Measurements from ENCODE around the gene ARHGAP10.

The ARHGAP10 gene

GRCh38 chr4:148093065-148093464, 361.2 kb downstream of the ARHGAP10 start:
- no peak for DNase-seq (ENCODE audit: low read depth in 2 of 2)

GRCh38 chr4:148094149-148094548, 362.3 kb downstream of the ARHGAP10 start:
- DNase-seq (ENCODE audit: low read depth in 2 of 2), result no peak

- DNase-seq (ENCODE audit: low read depth in 2 of 2), result no peak
Observed at GRCh38 chr4:148095346-148095923, 363.5 kb downstream of the ARHGAP10 start.

- no peak for DNase-seq (ENCODE audit: low read depth in 2 of 2)
Observed at GRCh38 chr4:148097801-148098200, 365.9 kb downstream of the ARHGAP10 start.

- no peak for DNase-seq (ENCODE audit: low read depth in 2 of 2)
Observed at GRCh38 chr4:148101235-148101634, 369.3 kb downstream of the ARHGAP10 start.

GRCh38 chr4:148101790-148102189, 369.9 kb downstream of the ARHGAP10 start:
- no peak for DNase-seq (ENCODE audit: low read depth in 2 of 2)

- no peak for DNase-seq (ENCODE audit: low read depth in 2 of 2)
Observed at GRCh38 chr4:148103597-148104355, 371.9 kb downstream of the ARHGAP10 start.

- DNase-seq (ENCODE audit: low read depth in 2 of 2), result no peak
Observed at GRCh38 chr4:148108766-148109165, 376.9 kb downstream of the ARHGAP10 start.

GRCh38 chr4:148109216-148109615, 377.3 kb downstream of the ARHGAP10 start:
- no peak for DNase-seq (ENCODE audit: low read depth in 2 of 2)

GRCh38 chr4:148110169-148110568, 378.3 kb downstream of the ARHGAP10 start:
- DNase-seq (ENCODE audit: low read depth in 2 of 2), result no peak

GRCh38 chr4:148112231-148112982, 380.5 kb downstream of the ARHGAP10 start:
- DNase-seq (ENCODE audit: low read depth in 2 of 2), result no peak

- no peak for DNase-seq (ENCODE audit: low read depth in 2 of 2)
Observed at GRCh38 chr4:148114436-148114835, 382.5 kb downstream of the ARHGAP10 start.

- no peak for DNase-seq (ENCODE audit: low read depth in 2 of 2)
Observed at GRCh38 chr4:148116264-148116663, 384.4 kb downstream of the ARHGAP10 start.

- no peak for DNase-seq (ENCODE audit: low read depth in 2 of 2)
Observed at GRCh38 chr4:148116969-148117368, 385.1 kb downstream of the ARHGAP10 start.

- DNase-seq (ENCODE audit: low read depth in 2 of 2), result no peak
Observed at GRCh38 chr4:148118179-148118578, 386.3 kb downstream of the ARHGAP10 start.

- no peak for DNase-seq (ENCODE audit: low read depth in 2 of 2)
Observed at GRCh38 chr4:148118633-148119032, 386.7 kb downstream of the ARHGAP10 start.

GRCh38 chr4:148120216-148120615, 388.3 kb downstream of the ARHGAP10 start:
- DNase-seq (ENCODE audit: low read depth in 2 of 2), result no peak

Measured in stimulated activated CD8-positive, alpha-beta memory T cell treated with anti-CD3 and anti-CD28 coated beads, Interleukin-2, amount 100 ng/mL, for 1 hour (primary cell).